HepG2 (cell line): ENCODE data around the gene USP27X. TPM values are rescaled to one million over a fixed set of nuclear protein-coding genes. Genes with fewer than 3 reads are reported as not detected.

ENCODE experiments used
- EHMT2 ChIP-seq: fragments of 200-600 bp; sonication (generic); IDR thresholded peaks from 2 replicates; pipeline ENCODE4 v1.7.0; 2017; ENCODE audit warnings: antibody characterized with exemption, low read depth, low read length, borderline replicate concordance
- FOXJ3 ChIP-seq: sonication (generic); formaldehyde crosslinking; IDR thresholded peaks from 2 replicates; pipeline ENCODE4 v1.4.0; 2020; ENCODE audit warnings: missing genetic modification reagents, mild to moderate bottlenecking, borderline replicate concordance
- RAD21 ChIP-seq: fragments of 450-650 bp; formaldehyde crosslinking; IDR thresholded peaks from 2 replicates; pipeline ENCODE4 v1.5.0; 2020; ENCODE audit warnings: mild to moderate bottlenecking
- SMC3 ChIP-seq: IDR thresholded peaks from 2 replicates; pipeline ENCODE4 v1.6.1; 2011; ENCODE audit warnings: low read length, improper control_type of control experiment
- TBX3 ChIP-seq: fragments of 450-650 bp; IDR thresholded peaks from 2 replicates; pipeline ENCODE4 v1.6.1; 2017; ENCODE audit warnings: antibody characterized with exemption, mild to moderate bottlenecking, inconsistent platforms, borderline replicate concordance
- TEAD3 ChIP-seq: optimal IDR thresholded peaks from 2 replicates; pipeline ENCODE3; 2016; ENCODE audit warnings: borderline replicate concordance
- ZFX ChIP-seq: sonication (generic); formaldehyde crosslinking; IDR thresholded peaks from 2 replicates; pipeline ENCODE4 v1.4.0; 2020; ENCODE audit warnings: mild to moderate bottlenecking, low read depth, missing genetic modification reagents, moderate library complexity
- ZMYM3 ChIP-seq: sonication (generic); formaldehyde crosslinking; IDR thresholded peaks from 2 replicates; pipeline ENCODE4 v1.5.1; 2020; ENCODE audit warnings: mild to moderate bottlenecking, missing genetic modification reagents
- ZNF350 ChIP-seq: sonication (generic); formaldehyde crosslinking; IDR thresholded peaks from 2 replicates; pipeline ENCODE4 v1.4.0; 2020; ENCODE audit warnings: mild to moderate bottlenecking, low read depth, missing genetic modification reagents, borderline replicate concordance
- polyA plus RNA-seq, 8 experiments: library from polyadenylated mRNA; depleted of rRNA in 3 of 8; stranded (reverse) in 7 of 8; unstranded in 1 of 8; fragments of >200 nt; fragmentation: Illumina TruSeq in 4 of 8; extraction: Trizol in 4 of 8; gene quantifications; 2 replicates each; pipeline versions ENCODE4 v1.2.1 to v1.2.3, GENCODE V29; 2011 to 2016; ENCODE audit warnings: low read depth in 4 of 8, missing spikeins in 1 of 8, mixed read lengths in 1 of 8; ENCODE audit not compliant: insufficient read depth in 1 of 8
- total RNA-seq, 5 experiments: library from RNA; depleted of rRNA; stranded (reverse); fragments of >200 nt; fragmentation: Illumina TruSeq; extraction: Trizol; gene quantifications; 2 replicates each; pipeline ENCODE4 v1.2.3, GENCODE V29; 2016; ENCODE audit warnings: low read depth in 1 of 5
- TF ChIP-seq, protein P1 (sequence below): sonication (generic); formaldehyde crosslinking; conservative IDR thresholded peaks from 2 replicates; pipeline ENCODE4 v1.4.0; 2020; ENCODE audit warnings: mild to moderate bottlenecking, missing genetic modification reagents, moderate library complexity
- TF ChIP-seq, protein P2 (sequence below): IDR thresholded peaks from 2 replicates; pipeline ENCODE4 v1.6.1; 2016; ENCODE audit warnings: low read depth, borderline replicate concordance
- TF ChIP-seq, protein P3 (sequence below): sonication (generic); formaldehyde crosslinking; IDR thresholded peaks from 2 replicates; pipeline ENCODE4 v1.4.0; 2020; ENCODE audit warnings: missing genetic modification reagents
- TF ChIP-seq, protein P4 (sequence below): sonication (generic); formaldehyde crosslinking; IDR thresholded peaks from 2 replicates; pipeline ENCODE4 v1.8.0; 2022; ENCODE audit warnings: mild to moderate bottlenecking, missing genetic modification reagents; ENCODE audit not compliant: insufficient replicate concordance
- TF ChIP-seq, protein P5 (sequence below): sonication (generic); formaldehyde crosslinking; IDR thresholded peaks from 2 replicates; pipeline ENCODE4 v1.5.0; 2020; ENCODE audit warnings: mild to moderate bottlenecking, missing genetic modification reagents, borderline replicate concordance

The USP27X gene
- total and polyA plus RNA-seq, 2 of the 13 experiments (the other 11 are each of a cell fraction or from before 2014, with no cell fraction given), result 7.2 to 9.7 TPM

DNA sequence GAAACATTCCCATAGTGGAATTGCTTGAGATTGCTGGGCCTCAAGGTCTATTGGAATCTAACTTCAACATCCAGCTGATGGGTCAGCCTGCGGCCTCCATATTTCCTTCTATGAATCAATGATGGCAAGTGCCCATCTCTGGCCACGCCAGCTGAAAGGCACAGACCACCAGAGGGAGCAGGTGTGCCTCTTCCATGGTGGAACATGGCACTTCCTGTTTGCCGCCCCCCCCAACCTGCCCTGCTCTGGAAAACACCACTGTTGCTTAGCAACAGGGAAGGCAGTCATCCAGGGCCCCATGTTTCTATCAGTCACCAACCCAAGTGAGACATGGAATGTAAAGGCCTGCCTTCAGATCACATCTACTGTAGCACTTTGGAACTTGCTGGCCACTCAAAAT, 38.6 kb upstream of the USP27X start (continued):
- TF ChIP-seq, protein P1, sequence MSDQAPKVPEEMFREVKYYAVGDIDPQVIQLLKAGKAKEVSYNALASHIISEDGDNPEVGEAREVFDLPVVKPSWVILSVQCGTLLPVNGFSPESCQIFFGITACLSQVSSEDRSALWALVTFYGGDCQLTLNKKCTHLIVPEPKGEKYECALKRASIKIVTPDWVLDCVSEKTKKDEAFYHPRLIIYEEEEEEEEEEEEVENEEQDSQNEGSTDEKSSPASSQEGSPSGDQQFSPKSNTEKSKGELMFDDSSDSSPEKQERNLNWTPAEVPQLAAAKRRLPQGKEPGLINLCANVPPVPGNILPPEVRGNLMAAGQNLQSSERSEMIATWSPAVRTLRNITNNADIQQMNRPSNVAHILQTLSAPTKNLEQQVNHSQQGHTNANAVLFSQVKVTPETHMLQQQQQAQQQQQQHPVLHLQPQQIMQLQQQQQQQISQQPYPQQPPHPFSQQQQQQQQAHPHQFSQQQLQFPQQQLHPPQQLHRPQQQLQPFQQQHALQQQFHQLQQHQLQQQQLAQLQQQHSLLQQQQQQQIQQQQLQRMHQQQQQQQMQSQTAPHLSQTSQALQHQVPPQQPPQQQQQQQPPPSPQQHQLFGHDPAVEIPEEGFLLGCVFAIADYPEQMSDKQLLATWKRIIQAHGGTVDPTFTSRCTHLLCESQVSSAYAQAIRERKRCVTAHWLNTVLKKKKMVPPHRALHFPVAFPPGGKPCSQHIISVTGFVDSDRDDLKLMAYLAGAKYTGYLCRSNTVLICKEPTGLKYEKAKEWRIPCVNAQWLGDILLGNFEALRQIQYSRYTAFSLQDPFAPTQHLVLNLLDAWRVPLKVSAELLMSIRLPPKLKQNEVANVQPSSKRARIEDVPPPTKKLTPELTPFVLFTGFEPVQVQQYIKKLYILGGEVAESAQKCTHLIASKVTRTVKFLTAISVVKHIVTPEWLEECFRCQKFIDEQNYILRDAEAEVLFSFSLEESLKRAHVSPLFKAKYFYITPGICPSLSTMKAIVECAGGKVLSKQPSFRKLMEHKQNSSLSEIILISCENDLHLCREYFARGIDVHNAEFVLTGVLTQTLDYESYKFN (CRISPR knock-in tag), result peak; percentile 60
- TF ChIP-seq ZMYM3 (CRISPR knock-in tag) (0 out of 2 replicates have a peak, but pooled peaks have one; percentile 33), RAD21 (CRISPR knock-in tag) (peak; percentile 77), FOXJ3 (peak; percentile 59), TEAD3 (CRISPR knock-in tag) (peak; percentile 65), ZNF350 (CRISPR knock-in tag) (no peak), ZFX (peak; percentile 57; the same call in 1 of the 2 replicates), SMC3 (peak; percentile 87), EHMT2 (no peak), TBX3 (0 out of 2 replicates have a peak, but pooled peaks have one; percentile 17)
- TF ChIP-seq, protein P2, sequence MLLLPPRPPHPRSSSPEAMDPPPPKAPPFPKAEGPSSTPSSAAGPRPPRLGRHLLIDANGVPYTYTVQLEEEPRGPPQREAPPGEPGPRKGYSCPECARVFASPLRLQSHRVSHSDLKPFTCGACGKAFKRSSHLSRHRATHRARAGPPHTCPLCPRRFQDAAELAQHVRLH, result peak; percentile 23; the same call in 1 of the 2 replicates
- TF ChIP-seq, protein P3, sequence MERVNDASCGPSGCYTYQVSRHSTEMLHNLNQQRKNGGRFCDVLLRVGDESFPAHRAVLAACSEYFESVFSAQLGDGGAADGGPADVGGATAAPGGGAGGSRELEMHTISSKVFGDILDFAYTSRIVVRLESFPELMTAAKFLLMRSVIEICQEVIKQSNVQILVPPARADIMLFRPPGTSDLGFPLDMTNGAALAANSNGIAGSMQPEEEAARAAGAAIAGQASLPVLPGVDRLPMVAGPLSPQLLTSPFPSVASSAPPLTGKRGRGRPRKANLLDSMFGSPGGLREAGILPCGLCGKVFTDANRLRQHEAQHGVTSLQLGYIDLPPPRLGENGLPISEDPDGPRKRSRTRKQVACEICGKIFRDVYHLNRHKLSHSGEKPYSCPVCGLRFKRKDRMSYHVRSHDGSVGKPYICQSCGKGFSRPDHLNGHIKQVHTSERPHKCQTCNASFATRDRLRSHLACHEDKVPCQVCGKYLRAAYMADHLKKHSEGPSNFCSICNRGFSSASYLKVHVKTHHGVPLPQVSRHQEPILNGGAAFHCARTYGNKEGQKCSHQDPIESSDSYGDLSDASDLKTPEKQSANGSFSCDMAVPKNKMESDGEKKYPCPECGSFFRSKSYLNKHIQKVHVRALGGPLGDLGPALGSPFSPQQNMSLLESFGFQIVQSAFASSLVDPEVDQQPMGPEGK (CRISPR knock-in tag), result peak; percentile 78
- TF ChIP-seq, protein P4, sequence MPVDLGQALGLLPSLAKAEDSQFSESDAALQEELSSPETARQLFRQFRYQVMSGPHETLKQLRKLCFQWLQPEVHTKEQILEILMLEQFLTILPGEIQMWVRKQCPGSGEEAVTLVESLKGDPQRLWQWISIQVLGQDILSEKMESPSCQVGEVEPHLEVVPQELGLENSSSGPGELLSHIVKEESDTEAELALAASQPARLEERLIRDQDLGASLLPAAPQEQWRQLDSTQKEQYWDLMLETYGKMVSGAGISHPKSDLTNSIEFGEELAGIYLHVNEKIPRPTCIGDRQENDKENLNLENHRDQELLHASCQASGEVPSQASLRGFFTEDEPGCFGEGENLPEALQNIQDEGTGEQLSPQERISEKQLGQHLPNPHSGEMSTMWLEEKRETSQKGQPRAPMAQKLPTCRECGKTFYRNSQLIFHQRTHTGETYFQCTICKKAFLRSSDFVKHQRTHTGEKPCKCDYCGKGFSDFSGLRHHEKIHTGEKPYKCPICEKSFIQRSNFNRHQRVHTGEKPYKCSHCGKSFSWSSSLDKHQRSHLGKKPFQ (CRISPR knock-in tag), result no peak
- TF ChIP-seq, protein P5, sequence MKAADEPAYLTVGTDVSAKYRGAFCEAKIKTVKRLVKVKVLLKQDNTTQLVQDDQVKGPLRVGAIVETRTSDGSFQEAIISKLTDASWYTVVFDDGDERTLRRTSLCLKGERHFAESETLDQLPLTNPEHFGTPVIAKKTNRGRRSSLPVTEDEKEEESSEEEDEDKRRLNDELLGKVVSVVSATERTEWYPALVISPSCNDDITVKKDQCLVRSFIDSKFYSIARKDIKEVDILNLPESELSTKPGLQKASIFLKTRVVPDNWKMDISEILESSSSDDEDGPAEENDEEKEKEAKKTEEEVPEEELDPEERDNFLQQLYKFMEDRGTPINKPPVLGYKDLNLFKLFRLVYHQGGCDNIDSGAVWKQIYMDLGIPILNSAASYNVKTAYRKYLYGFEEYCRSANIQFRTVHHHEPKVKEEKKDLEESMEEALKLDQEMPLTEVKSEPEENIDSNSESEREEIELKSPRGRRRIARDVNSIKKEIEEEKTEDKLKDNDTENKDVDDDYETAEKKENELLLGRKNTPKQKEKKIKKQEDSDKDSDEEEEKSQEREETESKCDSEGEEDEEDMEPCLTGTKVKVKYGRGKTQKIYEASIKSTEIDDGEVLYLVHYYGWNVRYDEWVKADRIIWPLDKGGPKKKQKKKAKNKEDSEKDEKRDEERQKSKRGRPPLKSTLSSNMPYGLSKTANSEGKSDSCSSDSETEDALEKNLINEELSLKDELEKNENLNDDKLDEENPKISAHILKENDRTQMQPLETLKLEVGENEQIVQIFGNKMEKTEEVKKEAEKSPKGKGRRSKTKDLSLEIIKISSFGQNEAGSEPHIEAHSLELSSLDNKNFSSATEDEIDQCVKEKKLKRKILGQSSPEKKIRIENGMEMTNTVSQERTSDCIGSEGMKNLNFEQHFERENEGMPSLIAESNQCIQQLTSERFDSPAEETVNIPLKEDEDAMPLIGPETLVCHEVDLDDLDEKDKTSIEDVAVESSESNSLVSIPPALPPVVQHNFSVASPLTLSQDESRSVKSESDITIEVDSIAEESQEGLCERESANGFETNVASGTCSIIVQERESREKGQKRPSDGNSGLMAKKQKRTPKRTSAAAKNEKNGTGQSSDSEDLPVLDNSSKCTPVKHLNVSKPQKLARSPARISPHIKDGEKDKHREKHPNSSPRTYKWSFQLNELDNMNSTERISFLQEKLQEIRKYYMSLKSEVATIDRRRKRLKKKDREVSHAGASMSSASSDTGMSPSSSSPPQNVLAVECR, result peak; percentile 49; the same call in 1 of the 2 replicates
